ENCODE data around the gene TENT4A. TPM values are rescaled to one million over a fixed set of nuclear protein-coding genes. Genes with fewer than 3 reads are reported as not detected.

The TENT4A gene
- total RNA-seq, 3 donors from 2014 or later, result 16.0 to 26.2 (median 16.3) TPM

GRCh38 chr5:6681682-6682081 lies 31.6 kb upstream of the TENT4A start:
- Histone ChIP-seq H3K4me3 (no peak overlapping the region), H3K4me1 (ENCODE audit: low read depth) (no peaks in the 10 kb centered on the region), H3K36me3 (ENCODE audit: low read depth) (no peaks in the 10 kb centered on the region), H3K9me3 (no peaks in the 10 kb centered on the region)
- no peak for DNase-seq
- intact Hi-C loops (cut with DNase I, micrococcal nuclease), result no loop called here
- TF ChIP-seq CTCF (IDR thresholded peaks at IDR 0.05), result no peak
- ATAC-seq, result no peak

- Histone ChIP-seq H3K4me3 (no peak overlapping the region), H3K4me1 (ENCODE audit: low read depth) (no peaks in the 10 kb centered on the region), H3K36me3 (ENCODE audit: low read depth) (no peaks in the 10 kb centered on the region), H3K9me3 (no peaks in the 10 kb centered on the region)
- intact Hi-C loops (cut with DNase I, micrococcal nuclease), result no loop called here
- DNase-seq (no peak), ATAC-seq (no peak)
- TF ChIP-seq CTCF (IDR thresholded peaks at IDR 0.05), result no peak
Observed at GRCh38 chr5:6682239-6682638, 31.0 kb upstream of the TENT4A start.

- Histone ChIP-seq H3K9me3 (no peaks in the 10 kb centered on the region), H3K4me1 (ENCODE audit: low read depth) (no peaks in the 10 kb centered on the region), H3K4me3 (no peak overlapping the region), H3K36me3 (ENCODE audit: low read depth) (no peaks in the 10 kb centered on the region)
- no peak for DNase-seq
- no peak for TF ChIP-seq CTCF (IDR thresholded peaks at IDR 0.05)
- ATAC-seq, result no peak
- intact Hi-C loops (cut with DNase I, micrococcal nuclease), result no loop called here
Observed at GRCh38 chr5:6683241-6683640, 30.0 kb upstream of the TENT4A start.

GRCh38 chr5:6684075-6684474 lies 29.2 kb upstream of the TENT4A start:
- Histone ChIP-seq H3K36me3 (ENCODE audit: low read depth) (no peaks in the 10 kb centered on the region), H3K4me3 (no peak overlapping the region), H3K4me1 (ENCODE audit: low read depth) (no peaks in the 10 kb centered on the region), H3K9me3 (no peaks in the 10 kb centered on the region)
- intact Hi-C loops (cut with DNase I, micrococcal nuclease), result no loop called here
- no peak for DNase-seq
- no peak for TF ChIP-seq CTCF (IDR thresholded peaks at IDR 0.05)
- ATAC-seq, result no peak

GRCh38 chr5:6686501-6686900 lies 26.7 kb upstream of the TENT4A start:
- H3K4me1 ChIP-seq (ENCODE audit: low read depth), result no peaks in the 10 kb centered on the region
- H3K4me3 ChIP-seq, result no peak overlapping the region
- no peak for TF ChIP-seq CTCF (IDR thresholded peaks at IDR 0.05)
- DNase-seq (no peak), ATAC-seq (no peak)
- no peaks in the 10 kb centered on the region for H3K36me3 ChIP-seq (ENCODE audit: low read depth)
- H3K9me3 ChIP-seq, result no peaks in the 10 kb centered on the region
- intact Hi-C loops (cut with DNase I, micrococcal nuclease), result no loop called here

- ATAC-seq, result peak; percentile 52
- intact Hi-C loops (cut with DNase I, micrococcal nuclease), result no loop called here
- no peaks in the 10 kb centered on the region for H3K9me3 ChIP-seq
- H3K36me3 ChIP-seq (ENCODE audit: low read depth), result no peaks in the 10 kb centered on the region
- DNase-seq, result peak in 1 of 3 donors; percentile 35
- TF ChIP-seq CTCF (IDR thresholded peaks at IDR 0.05), result no peak
- H3K4me1 ChIP-seq (ENCODE audit: low read depth), result no peaks in the 10 kb centered on the region
- H3K4me3 ChIP-seq, result no peak overlapping the region
Observed at GRCh38 chr5:6686915-6687409, 26.3 kb upstream of the TENT4A start.

All from mucosa of descending colon (tissue), 3 donors.